ENCODE results near the gene SNED1. TPM values are rescaled to one million over a fixed set of nuclear protein-coding genes. Genes with fewer than 3 reads are reported as not detected.

Gene SNED1
- total RNA-seq, 1 experiment from 2014 or later = 22.0 TPM

DNA sequence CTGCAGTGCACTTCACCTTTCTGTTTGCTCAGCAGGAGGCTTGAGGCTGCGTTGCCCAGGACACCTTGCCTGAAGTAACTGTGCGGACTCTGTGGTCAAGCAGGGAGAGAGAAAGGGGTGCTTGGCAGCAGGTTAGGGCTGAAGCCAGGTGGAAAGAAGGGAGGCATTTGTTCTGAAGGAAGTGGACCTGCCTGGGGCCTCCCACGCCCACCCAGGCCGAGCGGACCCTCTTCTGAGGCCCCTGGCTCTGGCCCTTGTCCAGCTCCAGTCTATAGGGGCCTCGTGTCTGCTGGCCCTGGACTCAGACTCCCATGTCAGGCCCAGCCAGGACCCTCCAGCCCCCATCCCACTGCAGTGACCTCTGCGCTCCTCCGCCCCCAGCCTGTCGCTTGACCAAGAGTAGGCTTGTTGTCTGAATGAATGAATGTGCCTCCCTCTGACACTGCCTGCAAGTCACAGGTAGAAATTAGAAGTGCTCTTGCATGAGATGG is 2.5 kb downstream of the SNED1 start:
- H3K27ac Mint-ChIP-seq (ENCODE audit: low read depth, unreplicated experiment) = no peak overlapping the region
- no peak for DNase-seq (ENCODE audit: unreplicated experiment)
- TF ChIP-seq, protein P1, sequence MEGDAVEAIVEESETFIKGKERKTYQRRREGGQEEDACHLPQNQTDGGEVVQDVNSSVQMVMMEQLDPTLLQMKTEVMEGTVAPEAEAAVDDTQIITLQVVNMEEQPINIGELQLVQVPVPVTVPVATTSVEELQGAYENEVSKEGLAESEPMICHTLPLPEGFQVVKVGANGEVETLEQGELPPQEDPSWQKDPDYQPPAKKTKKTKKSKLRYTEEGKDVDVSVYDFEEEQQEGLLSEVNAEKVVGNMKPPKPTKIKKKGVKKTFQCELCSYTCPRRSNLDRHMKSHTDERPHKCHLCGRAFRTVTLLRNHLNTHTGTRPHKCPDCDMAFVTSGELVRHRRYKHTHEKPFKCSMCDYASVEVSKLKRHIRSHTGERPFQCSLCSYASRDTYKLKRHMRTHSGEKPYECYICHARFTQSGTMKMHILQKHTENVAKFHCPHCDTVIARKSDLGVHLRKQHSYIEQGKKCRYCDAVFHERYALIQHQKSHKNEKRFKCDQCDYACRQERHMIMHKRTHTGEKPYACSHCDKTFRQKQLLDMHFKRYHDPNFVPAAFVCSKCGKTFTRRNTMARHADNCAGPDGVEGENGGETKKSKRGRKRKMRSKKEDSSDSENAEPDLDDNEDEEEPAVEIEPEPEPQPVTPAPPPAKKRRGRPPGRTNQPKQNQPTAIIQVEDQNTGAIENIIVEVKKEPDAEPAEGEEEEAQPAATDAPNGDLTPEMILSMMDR (IDR thresholded peaks at IDR 0.05; ENCODE audit: unreplicated experiment) = no peak
- H3K36me3 Mint-ChIP-seq (ENCODE audit: insufficient read depth, unreplicated experiment) = peaks cover 16% of the 10 kb centered on the region
- H3K27me3 Mint-ChIP-seq (ENCODE audit: insufficient read depth, unreplicated experiment) = no peaks in the 10 kb centered on the region
- intact Hi-C loops (cut with micrococcal nuclease) = no loop called here
- H3K4me3 Mint-ChIP-seq (ENCODE audit: unreplicated experiment) = peak overlapping the region; percentile 76
- POLR2A ChIA-PET = interaction anchor here (0.6 kb wide), 1 partner anchor 62 kb away, joined by 4 read pairs; no protein-coding TSS in a partner anchor
- H3K9me3 Mint-ChIP-seq (ENCODE audit: unreplicated experiment) = peaks cover 13% of the 10 kb centered on the region
- H3K4me1 Mint-ChIP-seq (ENCODE audit: insufficient read depth, unreplicated experiment) = peaks cover 16% of the 10 kb centered on the region
- no TSS peak for BruUV-seq (replicated peaks)
- CTCF ChIA-PET = interaction anchor here (0.9 kb wide), 1 partner anchor 11 kb away, joined by 4 read pairs; no protein-coding TSS in a partner anchor

DNA sequence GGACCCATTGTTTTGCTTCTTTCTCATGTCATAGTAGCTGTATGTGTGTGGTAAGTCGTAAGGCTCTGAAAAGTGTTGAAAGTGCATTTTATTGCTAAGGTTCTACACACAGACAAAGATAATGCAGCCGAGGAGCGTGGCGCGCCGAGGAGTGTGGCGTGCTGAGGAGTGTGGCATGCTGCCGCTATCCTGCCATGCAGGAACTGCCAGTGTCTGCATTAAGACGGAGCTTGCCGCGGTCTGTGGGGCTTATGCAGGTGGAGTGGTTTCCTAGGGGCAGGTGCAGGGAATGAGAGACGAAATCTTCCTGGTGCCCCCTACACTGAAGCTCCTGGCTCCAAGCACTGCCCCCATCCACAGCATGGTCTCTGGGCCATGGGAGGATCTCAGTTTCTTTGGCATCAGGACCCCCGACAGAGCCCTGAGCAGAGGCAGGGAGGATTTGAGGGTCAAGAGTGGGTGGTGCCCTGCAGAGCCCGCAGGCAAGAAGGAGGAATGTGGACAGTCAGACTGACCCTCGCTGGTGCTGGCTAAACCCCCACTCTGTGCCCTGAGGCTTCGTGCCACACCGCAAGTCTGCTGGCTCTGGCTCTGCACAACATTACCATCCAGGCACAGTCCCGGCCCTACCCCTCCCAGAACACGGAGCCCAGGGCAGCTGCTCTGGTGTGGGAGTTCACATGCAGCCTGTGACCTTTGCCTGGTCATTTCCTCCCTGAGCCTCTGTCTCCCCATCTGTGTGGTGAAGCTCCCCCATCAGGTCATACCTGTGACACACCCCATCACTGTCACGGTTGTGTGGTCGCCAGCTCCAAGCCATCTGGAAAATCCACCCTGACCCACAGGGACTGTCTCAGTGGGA is 3.2 kb downstream of the SNED1 start:
- Mint-ChIP-seq H3K9me3 (ENCODE audit: unreplicated experiment) (peaks cover 19% of the 10 kb centered on the region), H3K27me3 (ENCODE audit: insufficient read depth, unreplicated experiment) (no peaks in the 10 kb centered on the region), H3K4me3 (ENCODE audit: unreplicated experiment) (no peak overlapping the region), H3K4me1 (ENCODE audit: insufficient read depth, unreplicated experiment) (peaks cover 16% of the 10 kb centered on the region), H3K36me3 (ENCODE audit: insufficient read depth, unreplicated experiment) (peaks cover 21% of the 10 kb centered on the region), H3K27ac (ENCODE audit: low read depth, unreplicated experiment) (no peak overlapping the region)
- ChIA-PET POLR2A (interaction anchor here (0.6 kb wide), 1 partner anchor 61 kb away, joined by 4 read pairs; no protein-coding TSS in a partner anchor), CTCF (interaction anchor here (0.6 kb wide), 1 partner anchor 660 kb away, joined by 3 read pairs; no protein-coding TSS in a partner anchor)
- DNase-seq (ENCODE audit: unreplicated experiment) = no peak
- TF ChIP-seq, protein P1 (IDR thresholded peaks at IDR 0.05; ENCODE audit: unreplicated experiment) = no peak
- intact Hi-C loops (cut with micrococcal nuclease) = no loop called here
- BruUV-seq (replicated peaks) = no TSS peak

DNA sequence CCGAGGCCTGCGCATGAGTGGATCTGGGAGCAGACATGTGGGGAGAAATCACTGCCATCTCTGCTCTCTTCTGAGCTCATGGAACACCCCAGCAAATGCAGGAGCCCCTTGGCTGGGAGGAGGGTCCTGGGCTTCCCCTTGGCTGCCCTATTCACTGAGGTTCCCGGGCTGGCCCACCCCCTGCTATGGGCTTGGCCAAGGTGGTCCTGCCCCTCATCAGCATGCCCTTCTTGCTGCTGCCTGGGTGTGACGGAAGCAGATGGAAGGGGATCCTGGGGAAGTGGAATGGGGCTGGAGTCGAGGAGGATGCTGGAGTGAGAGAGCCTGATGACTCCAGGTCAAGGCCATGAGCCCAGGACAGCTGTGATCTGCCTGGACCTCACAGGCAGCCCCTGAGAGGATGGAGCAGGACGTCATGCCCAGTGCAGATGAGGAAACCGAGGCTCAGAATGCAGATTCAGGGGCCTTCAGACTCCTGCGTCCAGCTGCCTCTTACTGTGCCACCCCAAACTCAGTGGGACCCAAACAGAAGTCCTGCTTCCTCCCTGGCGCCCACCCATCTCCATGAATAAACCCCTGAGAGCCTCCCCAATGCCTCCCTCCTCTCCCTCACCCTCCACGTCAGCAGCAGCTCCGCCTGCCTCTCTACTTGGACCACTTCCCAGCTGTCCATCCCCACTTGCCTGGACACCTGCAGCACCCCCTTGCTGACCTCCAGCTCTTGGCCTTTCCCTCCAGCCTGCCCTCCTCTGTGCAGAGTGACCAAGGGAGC is 4.0 kb downstream of the SNED1 start:
- POLR2A ChIA-PET = interaction anchor here (0.6 kb wide), 1 partner anchor 884 kb away, joined by 3 read pairs; no protein-coding TSS in a partner anchor
- Mint-ChIP-seq H3K4me3 (ENCODE audit: unreplicated experiment) (no peak overlapping the region), H3K9me3 (ENCODE audit: unreplicated experiment) (peaks cover 19% of the 10 kb centered on the region), H3K27ac (ENCODE audit: low read depth, unreplicated experiment) (no peak overlapping the region), H3K36me3 (ENCODE audit: insufficient read depth, unreplicated experiment) (peaks cover 21% of the 10 kb centered on the region), H3K27me3 (ENCODE audit: insufficient read depth, unreplicated experiment) (no peaks in the 10 kb centered on the region), H3K4me1 (ENCODE audit: insufficient read depth, unreplicated experiment) (peaks cover 16% of the 10 kb centered on the region)
- no TSS peak for BruUV-seq (replicated peaks)
- CTCF ChIA-PET = interaction anchor here (0.6 kb wide), 1 partner anchor 660 kb away, joined by 3 read pairs; no protein-coding TSS in a partner anchor
- intact Hi-C loops (cut with micrococcal nuclease) = no loop called here
- no peak for DNase-seq (ENCODE audit: unreplicated experiment)
- TF ChIP-seq, protein P1 (IDR thresholded peaks at IDR 0.05; ENCODE audit: unreplicated experiment) = no peak

DNA sequence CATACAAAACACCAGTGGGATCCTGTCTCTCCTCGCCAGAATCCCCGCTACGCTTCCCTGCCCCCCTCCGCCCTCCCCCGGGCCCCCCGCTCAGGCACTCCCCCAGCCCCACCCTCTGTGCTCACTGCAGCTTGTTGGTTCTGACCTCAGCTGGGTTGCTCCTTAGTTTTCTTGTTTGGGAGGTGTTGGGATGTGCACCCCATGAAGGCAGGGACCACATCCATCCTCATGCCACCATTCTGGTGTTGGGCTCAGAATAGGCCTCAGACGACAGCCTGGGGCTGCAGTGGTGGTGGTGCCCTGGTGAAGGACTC is 4.6 kb downstream of the SNED1 start:
- Mint-ChIP-seq H3K36me3 (ENCODE audit: insufficient read depth, unreplicated experiment) (peaks cover 21% of the 10 kb centered on the region), H3K9me3 (ENCODE audit: unreplicated experiment) (peaks cover 19% of the 10 kb centered on the region), H3K4me3 (ENCODE audit: unreplicated experiment) (no peak overlapping the region), H3K4me1 (ENCODE audit: insufficient read depth, unreplicated experiment) (peaks cover 16% of the 10 kb centered on the region), H3K27me3 (ENCODE audit: insufficient read depth, unreplicated experiment) (no peaks in the 10 kb centered on the region), H3K27ac (ENCODE audit: low read depth, unreplicated experiment) (no peak overlapping the region)
- CTCF ChIA-PET = no interaction called here
- TF ChIP-seq, protein P1 (IDR thresholded peaks at IDR 0.05; ENCODE audit: unreplicated experiment) = no peak
- POLR2A ChIA-PET = interaction anchor here (0.6 kb wide), 1 partner anchor 884 kb away, joined by 3 read pairs; no protein-coding TSS in a partner anchor
- intact Hi-C loops (cut with micrococcal nuclease) = no loop called here
- no peak for DNase-seq (ENCODE audit: unreplicated experiment)
- BruUV-seq (replicated peaks) = no TSS peak

All from MCF 10A (cell line).